Fibroblast of pulmonary artery (primary cell): Measurements from ENCODE around the gene CDT1.

Source experiments
- DNase-seq: peaks from one replicate; pipeline ENCODE4 v3.0.0-alpha.2; 2010; ENCODE audit warnings: low read depth
- H3K4me3 ChIP-seq: replicated peaks from 2 replicates; pipeline ENCODE4 v1.5.1; 2011; ENCODE audit warnings: low read depth, mild to moderate bottlenecking, control low read depth, low read length, moderate library complexity
- TF ChIP-seq, protein P1 (sequence below): IDR thresholded peaks from 2 replicates; pipeline ENCODE4 v1.5.1; 2011; ENCODE audit warnings: mild to moderate bottlenecking, control low read depth, low read length, inconsistent platforms; ENCODE audit errors: missing control alignments

CDT1 gene

DNA sequence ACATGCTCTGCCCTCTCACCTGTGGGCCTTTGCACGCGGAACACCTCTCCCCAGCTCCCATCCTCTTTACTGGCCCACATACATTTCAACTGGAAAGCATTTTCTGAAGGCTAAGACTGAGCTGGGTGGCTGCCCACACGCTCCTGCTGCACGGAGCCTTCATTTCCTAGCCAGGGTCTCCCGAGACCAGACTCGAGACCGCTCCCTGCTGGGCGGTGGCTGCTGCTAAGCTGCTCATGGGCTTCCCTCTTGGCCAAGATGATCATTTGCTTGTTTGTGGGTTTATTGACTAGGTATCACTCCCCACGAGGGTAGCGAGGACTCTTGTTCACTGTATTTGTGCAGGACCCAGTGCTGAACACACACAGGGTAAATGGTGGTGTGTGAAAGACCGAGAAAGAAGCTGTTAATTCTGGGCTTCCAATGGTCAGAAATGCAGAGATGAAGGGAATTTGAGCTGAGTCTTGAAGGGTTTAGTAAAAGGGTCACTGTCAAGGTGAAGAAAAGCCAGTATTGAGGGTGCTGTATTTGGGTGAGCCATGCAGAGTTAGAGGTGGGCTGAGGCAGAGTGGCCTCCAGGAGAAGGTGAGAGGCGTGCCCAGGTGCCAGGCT is 54.2 kb downstream of the CDT1 start:
- TF ChIP-seq, protein P1, sequence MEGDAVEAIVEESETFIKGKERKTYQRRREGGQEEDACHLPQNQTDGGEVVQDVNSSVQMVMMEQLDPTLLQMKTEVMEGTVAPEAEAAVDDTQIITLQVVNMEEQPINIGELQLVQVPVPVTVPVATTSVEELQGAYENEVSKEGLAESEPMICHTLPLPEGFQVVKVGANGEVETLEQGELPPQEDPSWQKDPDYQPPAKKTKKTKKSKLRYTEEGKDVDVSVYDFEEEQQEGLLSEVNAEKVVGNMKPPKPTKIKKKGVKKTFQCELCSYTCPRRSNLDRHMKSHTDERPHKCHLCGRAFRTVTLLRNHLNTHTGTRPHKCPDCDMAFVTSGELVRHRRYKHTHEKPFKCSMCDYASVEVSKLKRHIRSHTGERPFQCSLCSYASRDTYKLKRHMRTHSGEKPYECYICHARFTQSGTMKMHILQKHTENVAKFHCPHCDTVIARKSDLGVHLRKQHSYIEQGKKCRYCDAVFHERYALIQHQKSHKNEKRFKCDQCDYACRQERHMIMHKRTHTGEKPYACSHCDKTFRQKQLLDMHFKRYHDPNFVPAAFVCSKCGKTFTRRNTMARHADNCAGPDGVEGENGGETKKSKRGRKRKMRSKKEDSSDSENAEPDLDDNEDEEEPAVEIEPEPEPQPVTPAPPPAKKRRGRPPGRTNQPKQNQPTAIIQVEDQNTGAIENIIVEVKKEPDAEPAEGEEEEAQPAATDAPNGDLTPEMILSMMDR: peak; percentile 94
- peak overlapping the region; percentile 99 for H3K4me3 ChIP-seq

More for the DNA sequence above, 54.2 kb downstream of the CDT1 start:
- peak; percentile 83 for DNase-seq
